GM23338 (cell line): ENCODE data around the gene HTRA2. TPM values are rescaled to one million over a fixed set of nuclear protein-coding genes. Genes with fewer than 3 reads are reported as not detected.

Source experiments
- ATAC-seq: fragments of 200-7000 bp; cut with Tn5 transposase; 3 replicates; pipeline ENCODE4 v1.9.1; 2020
- DNase-seq: peaks from one replicate; pipeline ENCODE4 v3.0.0-alpha.2; 2015; ENCODE audit warnings: low spot score
- H2AFZ ChIP-seq: fragments of 200-600 bp; sonication (generic); 2 replicates; pipeline ENCODE4 v1.8.0; 2016; ENCODE audit warnings: antibody characterized with exemption, mild to moderate bottlenecking, moderate library complexity
- H3F3A ChIP-seq: fragments of 200-600 bp; sonication (generic); replicated peaks from 2 replicates; pipeline ENCODE4 v1.8.0; 2017; ENCODE audit warnings: antibody characterized with exemption, mixed run types, low read depth
- H3K27ac ChIP-seq: fragments of 200-600 bp; sonication (generic); 2 replicates; pipeline ENCODE4 v1.6.1; 2016; ENCODE audit warnings: low read depth
- H3K27me3 ChIP-seq: fragments of 200-600 bp; sonication (generic); 2 replicates; pipeline ENCODE4 v1.8.0; 2016; ENCODE audit warnings: mild to moderate bottlenecking, mixed run types, moderate library complexity; ENCODE audit not compliant: insufficient read depth
- H3K36me3 ChIP-seq: fragments of 200-600 bp; sonication (generic); 2 replicates; pipeline ENCODE4 v1.8.0; 2016; ENCODE audit warnings: mild to moderate bottlenecking; ENCODE audit not compliant: insufficient read depth
- H3K4me1 ChIP-seq: fragments of 200-600 bp; sonication (generic); 2 replicates; pipeline ENCODE4 v1.8.0; 2016; ENCODE audit warnings: mild to moderate bottlenecking, moderate library complexity; ENCODE audit not compliant: insufficient read depth
- H3K4me2 ChIP-seq: fragments of 200-600 bp; sonication (generic); 2 replicates; pipeline ENCODE4 v1.7.1; 2017; ENCODE audit warnings: mixed run types
- H3K4me3 ChIP-seq: fragments of 200-600 bp; sonication (generic); 2 replicates; pipeline ENCODE4 v1.6.1; 2016; ENCODE audit warnings: mixed run types
- H3K79me2 ChIP-seq: fragments of 200-600 bp; sonication (generic); replicated peaks from 2 replicates; pipeline ENCODE4 v1.8.0; 2017; ENCODE audit warnings: mild to moderate bottlenecking; ENCODE audit not compliant: insufficient read depth
- H3K9me2 ChIP-seq: fragments of 200-600 bp; sonication (generic); 2 replicates; pipeline ENCODE4 v1.8.0; 2017; ENCODE audit not compliant: insufficient read depth
- H4K20me1 ChIP-seq: fragments of 200-600 bp; sonication (generic); replicated peaks from 2 replicates; pipeline ENCODE4 v1.8.0; 2017; ENCODE audit warnings: mild to moderate bottlenecking; ENCODE audit not compliant: insufficient read depth
- H3K27ac Mint-ChIP-seq: 2 replicates; pipeline ENCODE4 v1.8.0; 2020; ENCODE audit warnings: inconsistent platforms, mild to moderate bottlenecking, moderate library complexity, mixed read lengths
- H3K27me3 Mint-ChIP-seq: 3 replicates; pipeline ENCODE4 v1.8.0; 2022; ENCODE audit warnings: low read depth, mild to moderate bottlenecking, moderate library complexity, mixed read lengths, inconsistent platforms; ENCODE audit not compliant: insufficient read depth, poor library complexity
- H3K36me3 Mint-ChIP-seq: 3 replicates; pipeline ENCODE4 v1.8.0; 2021; ENCODE audit warnings: low read depth, mild to moderate bottlenecking, inconsistent platforms, moderate library complexity, mixed read lengths
- H3K4me1 Mint-ChIP-seq: 3 replicates; pipeline ENCODE4 v1.8.0; 2020; ENCODE audit warnings: mild to moderate bottlenecking, inconsistent platforms, mixed read lengths
- H3K4me3 Mint-ChIP-seq: 3 replicates; pipeline ENCODE4 v1.8.0; 2021; ENCODE audit warnings: moderate library complexity, mild to moderate bottlenecking, inconsistent platforms, mixed read lengths
- H3K9me3 Mint-ChIP-seq: 3 replicates; pipeline ENCODE4 v1.8.0; 2020; ENCODE audit warnings: moderate library complexity, mild to moderate bottlenecking, inconsistent platforms, mixed read lengths
- ETS1 ChIP-seq: IDR thresholded peaks from 2 replicates; pipeline ENCODE4 v1.6.1; 2016; ENCODE audit warnings: antibody characterized with exemption
- EZH2 ChIP-seq: fragments of 200-600 bp; sonication (generic); IDR thresholded peaks from one replicate; pipeline ENCODE4 v1.8.0; 2017; ENCODE audit warnings: antibody characterized with exemption, mild to moderate bottlenecking, low read depth; ENCODE audit not compliant: unreplicated experiment
- JUNB ChIP-seq: IDR thresholded peaks from one replicate; pipeline ENCODE4 v1.6.1; 2016; ENCODE audit warnings: antibody characterized with exemption; ENCODE audit not compliant: unreplicated experiment
- POLR2AphosphoS5 ChIP-seq: IDR thresholded peaks from 2 replicates; pipeline ENCODE4 v1.6.1; 2016; ENCODE audit warnings: antibody characterized with exemption, low read depth
- ZNF331 ChIP-seq: fragments of 250-450 bp; sonication (Bioruptor Pico); IDR thresholded peaks from 2 replicates; pipeline ENCODE4 v1.5.0; 2020; ENCODE audit warnings: low read depth, mild to moderate bottlenecking, moderate library complexity
- polyA plus RNA-seq: library from polyadenylated mRNA; unstranded; fragments of >200 nt; fragmentation: Nextera tagmentation; extraction: Ambion mirVana; gene quantifications from 2 replicates; pipeline ENCODE4 v1.2.1, GENCODE V29; 2016
- total RNA-seq: library from RNA; depleted of rRNA; stranded (reverse); fragments of >200 nt; shearing (Covaris generic); gene quantifications from 2 replicates; pipeline ENCODE4 v1.2.3, GENCODE V29; 2014
- TF ChIP-seq, protein P1 (sequence below), 2 experiments: fragments of 200-600 bp in 1 of 2; sonication (generic) in 1 of 2; conservative IDR thresholded peaks; 2 replicates each; pipeline versions ENCODE4 v1.5.1 to v1.6.1; 2016 to 2017; ENCODE audit warnings: antibody characterized with exemption in 2 of 2, low read depth in 2 of 2, mild to moderate bottlenecking in 2 of 2, moderate library complexity in 1 of 2

HTRA2 gene
- total and polyA plus RNA-seq, 2 experiments from 2014 or later = 17.8 to 19.7 TPM

DNA sequence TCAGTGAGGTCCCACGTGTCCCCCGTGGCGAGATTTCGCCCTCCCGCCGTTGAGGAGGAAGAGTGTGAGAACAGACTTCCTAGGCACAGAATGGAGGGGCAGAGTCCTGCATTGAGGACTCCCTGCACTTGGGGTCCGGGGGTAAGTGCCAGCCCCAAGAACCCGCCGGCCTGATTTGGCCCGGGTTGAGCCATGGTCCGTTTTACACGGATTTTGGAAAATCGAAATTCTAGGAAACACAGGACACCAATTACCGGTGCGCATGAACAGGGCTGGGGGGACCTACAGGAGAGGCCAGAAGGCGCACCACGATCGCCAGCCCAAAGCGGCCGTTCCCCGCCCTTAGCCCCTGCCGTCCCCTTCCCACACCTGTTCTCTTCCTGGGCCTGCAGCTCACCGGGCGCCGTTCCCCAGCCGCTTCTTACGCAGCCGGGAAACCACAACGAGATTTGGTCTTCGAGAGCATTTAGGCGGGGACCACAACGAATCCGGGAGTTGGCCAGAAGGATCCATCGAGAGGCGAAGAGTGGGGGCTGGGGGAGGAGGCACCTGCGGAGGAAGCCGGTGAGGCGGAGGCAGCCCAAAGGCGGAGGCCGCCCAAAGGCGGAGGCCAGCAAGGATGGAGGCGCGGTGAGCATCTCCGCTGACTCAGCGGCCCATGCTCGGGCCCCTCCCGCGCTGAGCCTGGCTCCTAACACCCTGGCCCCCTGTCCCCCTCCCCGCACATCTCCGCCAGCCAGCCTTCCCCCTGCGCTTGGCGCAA is 15.9 kb upstream of the HTRA2 start (continued):
- TF ChIP-seq JUNB = no peak
- no peak for TF ChIP-seq ZNF331
- no peak for TF ChIP-seq POLR2AphosphoS5

DNA sequence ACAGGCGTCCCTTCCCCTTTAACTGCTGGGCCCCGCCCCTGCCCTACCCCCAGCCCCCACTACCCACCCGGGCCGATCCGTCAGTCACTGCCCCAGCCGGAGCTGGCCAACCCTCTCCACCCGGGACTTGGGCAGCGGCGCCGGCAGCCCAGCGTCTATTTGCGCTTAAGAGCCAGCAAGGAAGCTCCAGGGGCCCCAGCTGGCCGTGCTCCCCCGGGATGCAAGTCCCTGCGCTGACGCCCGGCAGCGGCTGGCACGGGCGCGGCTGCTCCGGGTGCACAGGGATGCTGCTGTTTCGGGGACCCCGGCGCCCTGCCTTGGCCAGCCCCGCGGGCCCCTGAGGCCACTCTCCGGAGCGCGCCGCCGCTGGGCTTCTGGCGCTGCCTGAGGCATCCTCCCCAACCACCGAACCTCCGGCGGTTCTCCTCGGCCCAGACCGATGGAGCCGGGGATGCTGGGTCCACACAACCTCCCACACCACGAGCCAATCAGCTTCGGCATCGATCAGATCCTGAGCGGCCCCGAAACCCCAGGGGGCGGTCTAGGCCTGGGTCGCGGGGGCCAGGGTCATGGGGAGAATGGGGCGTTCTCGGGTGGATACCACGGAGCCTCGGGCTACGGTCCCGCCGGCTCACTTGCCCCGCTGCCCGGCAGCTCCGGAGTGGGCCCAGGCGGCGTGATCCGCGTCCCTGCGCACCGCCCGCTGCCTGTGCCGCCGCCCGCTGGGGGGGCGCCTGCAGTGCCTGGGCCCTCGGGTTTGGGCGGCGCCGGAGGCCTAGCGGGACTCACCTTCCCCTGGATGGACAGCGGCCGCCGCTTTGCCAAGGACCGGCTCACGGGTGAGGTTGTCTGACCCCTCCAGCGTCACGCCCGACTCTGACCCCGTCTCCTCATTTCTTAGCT is 15.1 kb upstream of the HTRA2 start, which contains the start of gene TLX2:
TLX2 (plus strand) TSS at position 83 of the 903 bp plus-strand sequence; CDS start at position 440, 357 bp downstream.
- TF ChIP-seq EZH2 (peak; percentile 54), ETS1 (no peak)
- TF ChIP-seq, protein P1, sequence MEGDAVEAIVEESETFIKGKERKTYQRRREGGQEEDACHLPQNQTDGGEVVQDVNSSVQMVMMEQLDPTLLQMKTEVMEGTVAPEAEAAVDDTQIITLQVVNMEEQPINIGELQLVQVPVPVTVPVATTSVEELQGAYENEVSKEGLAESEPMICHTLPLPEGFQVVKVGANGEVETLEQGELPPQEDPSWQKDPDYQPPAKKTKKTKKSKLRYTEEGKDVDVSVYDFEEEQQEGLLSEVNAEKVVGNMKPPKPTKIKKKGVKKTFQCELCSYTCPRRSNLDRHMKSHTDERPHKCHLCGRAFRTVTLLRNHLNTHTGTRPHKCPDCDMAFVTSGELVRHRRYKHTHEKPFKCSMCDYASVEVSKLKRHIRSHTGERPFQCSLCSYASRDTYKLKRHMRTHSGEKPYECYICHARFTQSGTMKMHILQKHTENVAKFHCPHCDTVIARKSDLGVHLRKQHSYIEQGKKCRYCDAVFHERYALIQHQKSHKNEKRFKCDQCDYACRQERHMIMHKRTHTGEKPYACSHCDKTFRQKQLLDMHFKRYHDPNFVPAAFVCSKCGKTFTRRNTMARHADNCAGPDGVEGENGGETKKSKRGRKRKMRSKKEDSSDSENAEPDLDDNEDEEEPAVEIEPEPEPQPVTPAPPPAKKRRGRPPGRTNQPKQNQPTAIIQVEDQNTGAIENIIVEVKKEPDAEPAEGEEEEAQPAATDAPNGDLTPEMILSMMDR (conservative IDR thresholded peaks at IDR 0.05; ENCODE audit: low read depth in 2 of 2) = 0 out of 4 replicates have a peak, but pooled peaks of 1 of the 2 experiments have one; percentile 7
- H3K27me3 Mint-ChIP-seq = peaks cover 93% of the 10 kb centered on the region
- H3K9me3 Mint-ChIP-seq = peaks cover 24% of the 10 kb centered on the region
- peak within 1 kb of the TSS; percentile 70 for H3K4me3 Mint-ChIP-seq
- peak within 1 kb of the TSS; percentile 80 for H3K4me2 ChIP-seq
- peaks cover 15% of the 10 kb centered on the region; the same call in 1 of the 2 replicates for H3K4me1 ChIP-seq
- DNase-seq = peak; percentile 67
- no peak within 1 kb of the TSS for H3K27ac Mint-ChIP-seq
- H3K9me2 ChIP-seq = peaks cover 7% of the 10 kb centered on the region
- ATAC-seq = peak; percentile 23
- peaks cover 8% of the 10 kb centered on the region for H3K36me3 Mint-ChIP-seq
- no peak within 1 kb of the TSS for H3K27ac ChIP-seq
- H3K36me3 ChIP-seq = no peaks in the 10 kb centered on the region
- peaks cover 5% of the 10 kb centered on the region; the same call in 1 of the 2 replicates for H3F3A ChIP-seq
- no peaks in the 10 kb centered on the region for H3K79me2 ChIP-seq
- H3K4me3 ChIP-seq = peak within 1 kb of the TSS; percentile 57
- peaks cover 100% of the 10 kb centered on the region for H3K27me3 ChIP-seq
- no peaks in the 10 kb centered on the region; the same call in 1 of the 2 replicates for H4K20me1 ChIP-seq
- peak within 1 kb of the TSS; percentile 94 for H2AFZ ChIP-seq
- H3K4me1 Mint-ChIP-seq = peaks cover 11% of the 10 kb centered on the region
